ENCODE results near the gene TNPO3. TPM values are rescaled to one million over a fixed set of nuclear protein-coding genes. Genes with fewer than 3 reads are reported as not detected.
"Not testable (repeated sequence)": the region's sequence is repeated elsewhere in the genome, so short reads cannot be mapped to it uniquely, and the experiment has no call there.

Gene TNPO3
- total RNA-seq, 8 experiments from 2014 or later, result 45.3 to 63.9 (median 52.0) TPM

DNA sequence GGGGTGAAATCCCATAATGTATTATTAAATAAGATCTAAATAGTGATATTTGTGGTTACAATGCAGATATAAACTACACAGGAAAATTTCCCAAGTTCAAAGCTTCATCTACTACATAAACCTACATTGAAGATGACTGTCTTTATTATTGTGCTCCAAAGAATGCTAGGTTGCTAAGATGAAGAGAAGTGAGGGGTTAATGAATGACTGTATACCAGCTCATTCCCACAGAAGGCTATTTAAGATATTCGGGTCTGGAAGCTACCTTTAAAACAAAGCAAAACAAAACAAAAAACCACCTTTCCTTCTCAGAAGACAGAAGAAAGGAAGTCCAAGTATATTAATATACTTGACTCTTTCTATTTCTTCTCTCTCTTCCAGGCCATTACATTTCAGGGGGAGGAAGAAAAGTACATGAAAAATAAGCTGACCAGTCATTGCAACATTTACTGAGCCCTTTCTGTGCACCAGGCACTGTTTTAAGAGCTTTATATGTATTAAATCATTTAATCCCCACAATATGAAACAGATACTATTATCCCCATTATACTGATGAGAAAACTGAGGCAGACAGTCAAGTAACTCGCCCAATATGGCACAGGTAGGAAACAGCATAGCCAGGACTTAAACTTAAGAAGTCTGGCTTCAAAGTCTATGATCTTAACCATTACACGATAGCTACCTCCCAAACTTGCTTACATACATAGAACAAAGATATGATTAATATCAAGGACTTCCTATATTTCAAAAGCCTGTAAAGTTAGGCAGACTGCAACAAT is 48.1 kb downstream of the TNPO3 start:
- no peak overlapping the region for H3K4me3 ChIP-seq
- H3K4me1 ChIP-seq (replicated peaks in 1 of 2), result no peaks in the 10 kb centered on the region
- 30 to 100% (median 76%) methylated on average over 1 to 3 of the region's 3 CpGs for WGBS, 10 experiments
- in situ Hi-C loops (cut with MboI; ENCODE audit: low pct_unique_long_range_greater_than_20kb in 2 of 9, low sequenced_read_pairs in 9 of 9, unreplicated experiment in 9 of 9), result no loop called here
- no peak overlapping the region for H3K27ac ChIP-seq
- ATAC-seq (replicated peaks in 6 of 8), result no peak

DNA sequence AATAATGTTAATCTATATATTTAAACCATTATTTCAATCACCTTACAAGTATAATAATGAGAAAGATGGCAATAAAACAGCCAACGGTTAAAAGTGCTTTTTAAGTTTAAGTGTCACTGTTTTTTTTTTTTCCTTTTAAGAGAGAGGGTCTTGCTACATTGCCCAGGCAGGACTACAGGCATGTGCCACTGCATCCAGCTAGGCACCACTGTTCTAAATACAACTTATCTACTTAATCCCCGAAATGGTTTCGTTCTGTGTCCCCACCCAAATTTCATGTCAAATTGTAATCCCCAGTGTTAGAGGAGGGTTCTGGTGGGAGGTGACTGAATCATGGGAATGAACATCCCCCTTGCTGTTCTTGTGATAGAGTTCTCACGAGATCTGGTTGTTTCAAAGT is 49.7 kb downstream of the TNPO3 start:
- 78 to 100% (median 92%) methylated on average over 1 to 4 of the region's 4 CpGs; no CpG with 5 or more reads in 2 of the 10 experiments for WGBS, 10 experiments
- Histone ChIP-seq H3K4me1 (replicated peaks in 1 of 2) (no peaks in the 10 kb centered on the region), H3K27ac (no peak overlapping the region), H3K4me3 (no peak overlapping the region)
- no peak for ATAC-seq (replicated peaks in 6 of 8)
- in situ Hi-C loops (cut with MboI; ENCODE audit: low pct_unique_long_range_greater_than_20kb in 2 of 9, low sequenced_read_pairs in 9 of 9, unreplicated experiment in 9 of 9), result no loop called here

DNA sequence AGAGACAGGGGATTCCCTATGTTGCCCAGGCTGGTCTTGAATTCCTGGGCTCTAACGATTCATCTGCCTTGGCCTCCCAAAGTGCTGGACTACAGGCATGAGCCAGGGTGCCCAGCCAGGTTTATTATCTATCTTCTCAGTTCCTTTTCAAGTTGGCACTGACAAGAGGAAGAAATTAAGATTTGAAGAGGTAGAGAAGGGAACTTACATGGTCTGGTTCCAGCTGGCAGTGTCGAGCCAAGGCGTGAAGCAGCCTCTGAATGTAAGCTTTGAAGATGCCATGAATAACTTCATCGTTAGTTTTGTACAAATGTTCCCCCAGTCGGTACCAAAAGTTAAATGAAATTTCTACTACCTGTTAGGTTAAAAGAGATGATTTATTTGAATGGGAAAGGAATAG is 57.7 kb downstream of the TNPO3 start:
- ATAC-seq (replicated peaks in 6 of 8), result no peak
- Histone ChIP-seq H3K4me1 (replicated peaks in 1 of 2) (no peaks in the 10 kb centered on the region), H3K4me3 (no peak overlapping the region), H3K27ac (no peak overlapping the region)
- in situ Hi-C loops (cut with MboI; ENCODE audit: low pct_unique_long_range_greater_than_20kb in 2 of 9, low sequenced_read_pairs in 9 of 9, unreplicated experiment in 9 of 9), result no loop called here
- 93 to 100% (median 100%) methylated on average over 2 to 5 of the region's 5 CpGs; no CpG with 5 or more reads in 1 of the 10 experiments for WGBS, 10 experiments

DNA sequence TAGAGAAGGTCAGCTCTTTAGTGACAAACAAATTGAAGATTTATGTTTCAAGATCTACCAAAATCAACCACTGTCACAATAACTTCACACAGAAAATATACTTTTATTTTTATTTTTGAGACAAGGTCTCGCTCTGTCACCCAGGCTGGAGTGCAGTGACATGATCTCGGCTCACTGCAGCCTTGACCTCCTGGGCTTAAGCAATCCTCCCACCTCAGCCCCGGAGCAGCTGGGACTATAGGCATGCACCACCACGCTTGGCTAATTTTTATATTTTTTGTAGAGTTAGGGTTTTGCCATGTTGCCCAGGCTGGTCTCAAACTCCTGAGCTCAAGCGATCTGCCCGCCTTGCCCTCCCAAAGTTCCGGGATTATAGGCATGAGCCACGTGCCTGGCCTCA is 60.4 kb downstream of the TNPO3 start:
- WGBS, 10 experiments, result 92 to 100% (median 96%) methylated on average over 1 to 7 of the region's 8 CpGs; no CpG with 5 or more reads in 4 of the 10 experiments
- H3K4me1 ChIP-seq (replicated peaks in 1 of 2); H3K27ac ChIP-seq; H3K4me3 ChIP-seq; in situ Hi-C loops (cut with MboI; ENCODE audit: low pct_unique_long_range_greater_than_20kb in 2 of 9, low sequenced_read_pairs in 9 of 9, unreplicated experiment in 9 of 9); ATAC-seq (replicated peaks in 6 of 8): not testable (repeated sequence)

DNA sequence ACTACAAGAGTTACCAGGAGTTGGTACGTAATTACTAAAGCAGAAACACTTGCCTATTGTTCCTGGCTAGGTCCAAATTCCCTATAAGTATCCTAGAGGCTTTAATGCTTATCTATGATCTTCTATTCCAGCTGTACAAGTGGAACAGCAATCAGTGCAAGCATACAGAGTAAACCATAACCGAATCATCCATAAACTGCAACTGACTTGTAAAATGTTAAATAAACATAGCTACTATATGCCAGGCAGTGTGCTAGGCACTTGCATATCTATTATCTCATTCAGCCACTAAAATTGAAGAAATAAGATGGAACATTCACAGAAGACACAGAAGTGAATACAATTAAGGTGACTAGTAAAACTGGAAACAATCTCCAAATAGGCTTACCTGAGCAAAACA is 61.5 kb downstream of the TNPO3 start:
- Histone ChIP-seq H3K4me1 (replicated peaks in 1 of 2) (no peaks in the 10 kb centered on the region), H3K4me3 (no peak overlapping the region), H3K27ac (no peak overlapping the region)
- ATAC-seq (replicated peaks in 6 of 8), result no peak
- in situ Hi-C loops (cut with MboI; ENCODE audit: low pct_unique_long_range_greater_than_20kb in 2 of 9, low sequenced_read_pairs in 9 of 9, unreplicated experiment in 9 of 9), result no loop called here
- WGBS, 10 experiments, result 80 to 100% (median 95%) methylated on average over 1 to 2 of the region's 2 CpGs; no CpG with 5 or more reads in 1 of the 10 experiments

DNA sequence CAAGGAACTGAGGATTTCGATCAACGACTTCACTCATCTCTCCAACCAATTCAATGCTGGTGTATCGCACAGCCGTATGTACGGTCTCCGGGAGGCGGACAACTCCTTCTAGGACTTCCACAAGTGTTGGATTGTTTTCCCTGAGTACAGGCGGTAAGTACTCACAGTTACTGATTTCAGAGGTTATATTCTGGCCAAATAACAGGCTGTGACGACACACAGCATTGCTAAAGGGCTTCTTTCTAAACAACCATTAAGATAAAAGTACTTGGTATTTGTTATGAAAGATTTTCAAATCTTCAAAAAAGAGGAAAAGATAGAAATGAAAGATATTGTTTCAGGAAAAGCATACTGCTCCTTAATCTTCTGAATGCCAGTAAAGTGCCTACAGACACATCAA is 65.0 kb downstream of the TNPO3 start:
- 80 to 100% (median 91%) methylated on average over 1 to 9 of the region's 9 CpGs; no CpG with 5 or more reads in 1 of the 10 experiments for WGBS, 10 experiments
- no peaks in the 10 kb centered on the region for H3K4me1 ChIP-seq (replicated peaks in 1 of 2)
- in situ Hi-C loops (cut with MboI; ENCODE audit: low pct_unique_long_range_greater_than_20kb in 2 of 9, low sequenced_read_pairs in 9 of 9, unreplicated experiment in 9 of 9), result no loop called here
- no peak for ATAC-seq (replicated peaks in 6 of 8)
- H3K4me3 ChIP-seq, result no peak overlapping the region
- no peak overlapping the region for H3K27ac ChIP-seq

DNA sequence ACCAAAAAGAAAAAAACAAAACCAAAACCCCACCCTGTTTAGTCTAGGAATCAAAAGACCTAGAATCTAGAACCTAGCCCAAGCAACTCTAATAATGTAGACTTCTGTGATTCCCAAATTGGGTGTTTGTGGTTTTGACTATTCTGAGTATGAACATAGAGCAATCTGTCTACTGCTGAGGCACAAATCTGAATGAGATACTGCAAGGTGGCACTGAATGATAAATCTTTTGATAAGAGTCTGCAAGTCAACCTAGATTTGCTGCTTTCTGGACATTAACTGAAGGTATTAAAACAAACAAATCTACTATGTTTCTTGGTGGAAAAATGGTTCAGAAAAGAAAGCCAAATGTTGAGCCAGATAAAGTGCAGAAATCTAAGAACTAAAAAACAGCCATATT is 66.5 kb downstream of the TNPO3 start:
- Histone ChIP-seq H3K4me1 (replicated peaks in 1 of 2) (no peaks in the 10 kb centered on the region), H3K27ac (no peak overlapping the region), H3K4me3 (no peak overlapping the region)
- no peak for ATAC-seq (replicated peaks in 6 of 8)
- in situ Hi-C loops (cut with MboI; ENCODE audit: low pct_unique_long_range_greater_than_20kb in 2 of 9, low sequenced_read_pairs in 9 of 9, unreplicated experiment in 9 of 9), result no loop called here

DNA sequence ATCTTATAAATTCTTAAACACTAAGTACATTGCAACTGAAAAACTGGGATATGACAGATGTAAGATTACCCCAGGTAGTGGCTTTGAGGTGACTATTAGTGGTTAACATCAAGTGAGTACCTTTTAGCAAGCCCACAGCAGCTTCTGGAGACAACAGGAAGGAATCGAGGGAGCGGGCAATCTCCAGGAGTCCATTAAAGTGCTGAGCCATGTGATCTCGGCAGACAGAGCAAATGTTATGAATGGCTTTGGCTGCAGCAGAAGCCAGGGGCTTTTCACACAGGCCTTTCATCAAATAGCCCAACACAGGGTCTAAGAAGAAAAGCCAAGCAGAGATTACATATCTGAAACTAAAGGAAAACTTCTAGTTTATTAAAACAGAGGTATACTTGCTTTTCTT is 68.3 kb downstream of the TNPO3 start:
- 0 to 100% (median 76%) methylated on average over 1 to 3 of the region's 3 CpGs; no CpG with 5 or more reads in 1 of the 10 experiments for WGBS, 10 experiments
- in situ Hi-C loops (cut with MboI; ENCODE audit: low pct_unique_long_range_greater_than_20kb in 2 of 9, low sequenced_read_pairs in 9 of 9, unreplicated experiment in 9 of 9), result no loop called here
- Histone ChIP-seq H3K27ac (no peak overlapping the region), H3K4me3 (no peak overlapping the region), H3K4me1 (replicated peaks in 1 of 2) (no peaks in the 10 kb centered on the region)
- ATAC-seq (replicated peaks in 6 of 8), result no peak

DNA sequence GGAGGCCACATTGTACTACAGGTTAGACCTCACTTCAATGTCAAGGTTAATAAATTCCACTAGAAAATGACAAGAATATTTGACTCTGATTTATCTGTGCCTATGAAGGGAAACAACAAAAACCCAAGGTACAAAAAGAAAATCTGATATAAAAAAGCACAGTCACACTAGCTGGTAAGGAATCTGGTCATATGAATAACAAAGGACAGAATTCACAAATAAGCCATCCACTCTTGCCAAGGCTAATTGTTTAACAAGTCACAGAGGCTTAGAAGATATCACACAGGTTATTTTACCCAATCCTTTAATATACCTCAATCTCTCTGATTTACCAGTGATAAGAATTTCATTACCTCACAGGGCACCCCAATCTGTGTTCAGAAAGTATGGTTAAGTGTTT is 69.3 kb downstream of the TNPO3 start:
- H3K4me1 ChIP-seq (replicated peaks in 1 of 2), result no peaks in the 10 kb centered on the region
- no peak for ATAC-seq (replicated peaks in 6 of 8)
- in situ Hi-C loops (cut with MboI; ENCODE audit: low pct_unique_long_range_greater_than_20kb in 2 of 9, low sequenced_read_pairs in 9 of 9, unreplicated experiment in 9 of 9), result no loop called here
- H3K4me3 ChIP-seq, result no peak overlapping the region
- H3K27ac ChIP-seq, result no peak overlapping the region

DNA sequence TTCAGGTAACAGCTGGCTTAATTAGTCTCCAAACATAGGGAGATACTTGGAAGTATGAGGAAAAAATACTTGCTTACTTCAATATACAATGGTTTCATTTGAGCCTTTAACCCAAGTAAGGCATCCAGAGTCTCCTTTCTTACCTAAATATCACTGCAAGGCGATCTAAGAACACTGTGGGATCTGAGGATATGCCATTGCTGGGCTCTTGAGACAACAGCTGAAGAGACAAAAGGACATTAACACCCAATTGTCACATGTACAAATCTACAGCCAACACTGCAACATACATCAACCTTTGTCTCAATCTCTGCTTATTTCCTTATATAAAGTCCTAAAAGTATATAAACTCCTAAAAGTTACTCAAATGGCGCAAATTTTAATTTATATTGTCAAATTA is 72.8 kb downstream of the TNPO3 start:
- ATAC-seq (replicated peaks in 6 of 8), result no peak
- WGBS, 10 experiments, result 92 to 100% (median 100%) methylated on average over 1 to 2 of the region's 2 CpGs
- Histone ChIP-seq H3K27ac (no peak overlapping the region), H3K4me3 (no peak overlapping the region), H3K4me1 (replicated peaks in 1 of 2) (no peaks in the 10 kb centered on the region)
- in situ Hi-C loops (cut with MboI; ENCODE audit: low pct_unique_long_range_greater_than_20kb in 2 of 9, low sequenced_read_pairs in 9 of 9, unreplicated experiment in 9 of 9), result no loop called here

DNA sequence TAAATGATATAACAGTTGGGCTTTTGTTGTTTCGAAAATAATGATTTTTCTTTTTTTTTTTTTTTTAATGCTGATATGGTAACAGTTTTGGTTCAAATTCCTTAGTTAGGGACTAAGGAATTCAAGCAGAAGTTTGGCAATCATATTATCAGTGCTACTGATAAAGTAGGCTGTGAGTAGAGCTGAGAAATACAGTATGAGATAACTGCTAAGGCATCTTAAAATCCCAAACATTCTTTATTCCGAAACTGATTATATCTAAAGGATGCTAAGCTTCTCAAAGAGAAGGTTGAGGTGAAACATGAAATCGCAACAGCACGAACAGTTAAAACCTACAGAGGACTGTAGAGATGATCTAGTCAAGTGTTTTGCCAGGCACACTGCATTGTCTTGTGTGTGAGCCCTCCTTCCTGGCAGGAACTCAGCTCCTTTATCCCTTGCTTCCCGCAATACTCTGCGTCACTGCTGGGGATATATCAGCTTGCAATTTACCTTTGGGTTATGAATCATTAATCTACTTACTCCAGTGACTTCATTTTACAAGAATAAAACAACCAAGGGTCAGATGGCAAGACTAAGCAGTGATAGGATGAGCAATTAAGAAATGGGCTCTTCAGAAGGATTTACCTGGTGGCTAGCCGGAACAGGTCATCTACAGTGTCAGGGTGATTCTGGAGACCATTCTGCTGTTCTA is 80.5 kb downstream of the TNPO3 start:
- H3K27ac ChIP-seq, result no peak overlapping the region
- WGBS, 10 experiments, result 81 to 100% (median 89%) methylated on average over 1 to 7 of the region's 7 CpGs
- peak in 2 of 8 experiments; percentile 18 to 70 for ATAC-seq (replicated peaks in 6 of 8)
- in situ Hi-C loops (cut with MboI; ENCODE audit: low pct_unique_long_range_greater_than_20kb in 2 of 9, low sequenced_read_pairs in 9 of 9, unreplicated experiment in 9 of 9), result no loop called here
- H3K4me3 ChIP-seq, result no peak overlapping the region
- no peaks in the 10 kb centered on the region for H3K4me1 ChIP-seq (replicated peaks in 1 of 2)

DNA sequence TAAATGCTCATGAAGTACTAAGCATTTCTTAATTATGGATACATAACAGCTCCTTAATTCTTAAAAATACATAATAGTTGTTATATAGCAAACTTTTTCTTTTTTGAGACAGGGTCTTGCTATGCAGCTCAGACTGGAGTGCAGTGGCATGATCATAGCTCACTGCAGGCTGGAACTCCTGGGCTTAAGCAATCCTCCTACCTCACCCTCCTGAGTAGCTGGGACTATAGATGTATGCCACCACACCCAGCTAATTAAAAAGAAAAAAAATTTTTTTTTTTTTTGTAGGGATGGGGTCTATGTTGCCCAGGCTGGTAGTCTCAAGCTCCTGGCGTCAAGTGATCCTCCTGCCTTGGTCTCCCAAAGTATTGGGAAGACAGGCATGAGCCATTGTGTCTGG is 86.3 kb downstream of the TNPO3 start:
- Histone ChIP-seq H3K27ac (no peak overlapping the region), H3K4me3 (no peak overlapping the region), H3K4me1 (replicated peaks in 1 of 2) (no peaks in the 10 kb centered on the region)
- WGBS, 10 experiments, result 67 to 100% (median 94%) methylated on average over 1 of the region's 1 CpG; no CpG with 5 or more reads in 2 of the 10 experiments
- peak in 2 of 8 experiments; percentile 50 to 57 for ATAC-seq (replicated peaks in 6 of 8)
- in situ Hi-C loops (cut with MboI; ENCODE audit: low pct_unique_long_range_greater_than_20kb in 2 of 9, low sequenced_read_pairs in 9 of 9, unreplicated experiment in 9 of 9), result no loop called here

DNA sequence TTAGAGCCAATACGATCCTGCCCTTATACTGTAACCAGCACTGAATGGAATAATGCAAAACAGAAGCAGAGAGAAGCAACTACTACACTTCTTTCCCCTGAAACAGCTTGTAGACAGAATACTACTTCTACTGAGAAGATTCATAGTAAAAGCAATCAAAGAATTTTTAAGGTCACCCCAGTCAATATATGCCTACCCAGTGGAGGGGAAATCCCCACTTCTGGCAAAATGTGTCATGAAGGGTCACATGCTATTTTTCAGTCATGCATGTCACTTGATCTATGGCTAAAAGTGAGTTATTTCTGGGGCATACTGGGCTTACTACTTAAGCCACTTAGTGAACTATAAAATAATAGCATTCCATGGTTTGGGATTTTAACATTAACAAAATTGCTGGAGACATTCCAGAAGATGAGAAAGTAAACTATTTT is 91.6 kb downstream of the TNPO3 start:
- Histone ChIP-seq H3K27ac (no peak overlapping the region), H3K4me1 (replicated peaks in 1 of 2) (no peaks in the 10 kb centered on the region), H3K4me3 (no peak overlapping the region)
- 60 to 100% (median 92%) methylated on average over 1 of the region's 1 CpG; no CpG with 5 or more reads in 5 of the 10 experiments for WGBS, 10 experiments
- in situ Hi-C loops (cut with MboI; ENCODE audit: low pct_unique_long_range_greater_than_20kb in 2 of 9, low sequenced_read_pairs in 9 of 9, unreplicated experiment in 9 of 9), result no loop called here
- peak in 2 of 8 experiments; percentile 61 to 72 for ATAC-seq (replicated peaks in 6 of 8)

DNA sequence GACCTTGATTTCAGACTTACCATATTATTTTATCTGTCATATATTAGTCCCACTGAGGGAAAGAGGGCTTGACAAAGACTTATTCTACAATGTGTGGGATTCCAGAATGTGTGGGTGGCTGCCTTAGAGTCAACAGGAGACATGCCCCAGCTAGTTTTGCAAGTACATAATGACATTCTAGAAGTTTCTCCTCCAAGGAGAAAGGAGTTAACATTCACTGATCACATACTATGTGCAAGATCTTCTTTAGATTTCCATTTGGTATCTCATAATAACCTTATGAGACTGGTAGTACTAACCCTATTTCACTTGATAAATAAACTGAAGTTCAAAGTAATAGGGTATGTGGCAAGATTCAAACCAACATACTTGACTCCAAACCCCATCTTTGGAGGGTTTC is 92.0 kb downstream of the TNPO3 start:
- H3K4me3 ChIP-seq, result no peak overlapping the region
- in situ Hi-C loops (cut with MboI; ENCODE audit: low pct_unique_long_range_greater_than_20kb in 2 of 9, low sequenced_read_pairs in 9 of 9, unreplicated experiment in 9 of 9), result no loop called here
- peak in 1 of 8 experiments; percentile 30 for ATAC-seq (replicated peaks in 6 of 8)
- no peak overlapping the region for H3K27ac ChIP-seq
- no peaks in the 10 kb centered on the region for H3K4me1 ChIP-seq (replicated peaks in 1 of 2)

All from motor neuron (in vitro differentiated cells).